SU-DHL-6 (cell line): ENCODE measurements around the gene FAM13C.

ENCODE experiments used
- H2AFZ ChIP-seq: fragments of 200-600 bp; sonication (generic); 2 replicates; pipeline ENCODE4 v1.6.1; 2014; ENCODE audit warnings: low read depth, mild to moderate bottlenecking, moderate library complexity, mixed read lengths, antibody characterized with exemption, low read length; ENCODE audit not compliant: severe bottlenecking
- H3F3A ChIP-seq: fragments of 200-600 bp; shearing (Covaris generic); 2 replicates; pipeline ENCODE4 v1.6.0; 2016; ENCODE audit warnings: antibody characterized with exemption, mild to moderate bottlenecking; ENCODE audit not compliant: insufficient read depth
- H3K27ac ChIP-seq: fragments of 200-600 bp; sonication (generic); 2 replicates; pipeline ENCODE4 v1.5.1; 2016; ENCODE audit warnings: low read depth, mild to moderate bottlenecking, low read length, moderate library complexity, mixed read lengths
- H3K27me3 ChIP-seq: fragments of 200-600 bp; sonication (generic), shearing (Covaris generic); 2 replicates; pipeline ENCODE4 v1.6.0; 2014; ENCODE audit warnings: mild to moderate bottlenecking, low read length
- H3K36me3 ChIP-seq: fragments of 200-600 bp; sonication (generic); 2 replicates; pipeline ENCODE4 v1.6.1; 2014; ENCODE audit warnings: mild to moderate bottlenecking, low read length, mixed read lengths
- H3K4me2 ChIP-seq: fragments of 300-600, 200-600 bp; shearing (Covaris generic), sonication (generic); 2 replicates; pipeline ENCODE4 v1.6.0; 2014; ENCODE audit warnings: low read length, low read depth, mild to moderate bottlenecking; ENCODE audit not compliant: poor library complexity, severe bottlenecking
- H3K4me3 ChIP-seq: fragments of 200-600 bp; sonication (generic); 2 replicates; pipeline ENCODE4 v1.5.1; 2014; ENCODE audit warnings: antibody characterized with exemption, low read length, mild to moderate bottlenecking, mixed read lengths; ENCODE audit not compliant: insufficient read depth, poor library complexity, severe bottlenecking
- H3K79me2 ChIP-seq: fragments of 200-600 bp; sonication (generic); 2 replicates; pipeline ENCODE4 v1.6.1; 2014; ENCODE audit warnings: mild to moderate bottlenecking, low read length, moderate library complexity; ENCODE audit not compliant: insufficient read depth
- H3K9ac ChIP-seq: fragments of 200-600 bp; sonication (generic); 2 replicates; pipeline ENCODE4 v1.7.0; 2014; ENCODE audit warnings: mild to moderate bottlenecking, low read length
- H3K9me2 ChIP-seq: fragments of 200-600 bp; sonication (generic); replicated peaks from 2 replicates; pipeline ENCODE4 v1.6.1; 2014; ENCODE audit warnings: low read length; ENCODE audit not compliant: insufficient read depth
- H3K9me3 ChIP-seq: fragments of 200-600 bp; sonication (generic); 2 replicates; pipeline ENCODE4 v1.6.1; 2014; ENCODE audit warnings: low read length, mixed read lengths; ENCODE audit not compliant: insufficient read depth
- H4K20me1 ChIP-seq: fragments of 200-600 bp; sonication (generic); 2 replicates; pipeline ENCODE4 v1.6.1; 2014; ENCODE audit warnings: low read depth, mild to moderate bottlenecking, antibody characterized with exemption, low read length, moderate library complexity, mixed read lengths
- EZH2phosphoT487 ChIP-seq: fragments of 200-600 bp; sonication (generic), shearing (Covaris generic); conservative IDR thresholded peaks from 2 replicates; pipeline ENCODE4 v1.6.1; 2018; ENCODE audit warnings: mild to moderate bottlenecking, antibody characterized with exemption, low read length, moderate library complexity, mixed read lengths
- TF ChIP-seq, protein P1 (sequence below): fragments of 200-600 bp; sonication (generic); IDR thresholded peaks from one replicate; pipeline ENCODE4 v1.5.1; 2017; ENCODE audit warnings: antibody characterized with exemption, mild to moderate bottlenecking, low read length, moderate library complexity; ENCODE audit not compliant: insufficient read depth, poor library complexity, severe bottlenecking

The FAM13C gene

DNA sequence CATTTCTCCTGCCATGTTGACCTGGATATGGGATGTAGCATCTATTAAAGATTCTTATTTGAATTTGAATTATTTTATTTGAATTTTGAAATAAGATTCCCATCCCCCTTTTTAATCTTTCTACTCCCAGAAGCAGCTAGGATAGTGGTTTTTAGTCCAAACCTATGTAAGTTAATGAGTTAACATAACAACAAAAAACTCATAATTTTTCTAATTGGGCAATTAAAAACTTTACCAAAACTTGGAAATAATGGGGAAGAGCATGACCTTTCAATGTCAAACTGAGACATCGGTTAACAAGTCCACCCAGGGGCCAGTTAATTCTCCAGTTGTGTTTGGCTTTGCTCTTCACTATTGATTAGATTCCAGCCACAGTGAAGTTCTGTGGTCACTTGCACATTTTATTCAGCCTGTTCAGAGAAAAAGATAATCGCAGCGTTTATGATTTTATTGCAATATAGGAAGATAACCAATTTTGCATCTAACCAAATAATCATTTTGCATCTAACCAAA lies 1.2 kb upstream of the FAM13C start:
- no peaks in the 10 kb centered on the region for H4K20me1 ChIP-seq
- H3K9me2 ChIP-seq: no peaks in the 10 kb centered on the region
- H3K9ac ChIP-seq: no peak overlapping the region
- no peaks in the 10 kb centered on the region for H3K79me2 ChIP-seq
- H3K27me3 ChIP-seq: no peaks in the 10 kb centered on the region
- H3K36me3 ChIP-seq: no peaks in the 10 kb centered on the region
- TF ChIP-seq, protein P1, sequence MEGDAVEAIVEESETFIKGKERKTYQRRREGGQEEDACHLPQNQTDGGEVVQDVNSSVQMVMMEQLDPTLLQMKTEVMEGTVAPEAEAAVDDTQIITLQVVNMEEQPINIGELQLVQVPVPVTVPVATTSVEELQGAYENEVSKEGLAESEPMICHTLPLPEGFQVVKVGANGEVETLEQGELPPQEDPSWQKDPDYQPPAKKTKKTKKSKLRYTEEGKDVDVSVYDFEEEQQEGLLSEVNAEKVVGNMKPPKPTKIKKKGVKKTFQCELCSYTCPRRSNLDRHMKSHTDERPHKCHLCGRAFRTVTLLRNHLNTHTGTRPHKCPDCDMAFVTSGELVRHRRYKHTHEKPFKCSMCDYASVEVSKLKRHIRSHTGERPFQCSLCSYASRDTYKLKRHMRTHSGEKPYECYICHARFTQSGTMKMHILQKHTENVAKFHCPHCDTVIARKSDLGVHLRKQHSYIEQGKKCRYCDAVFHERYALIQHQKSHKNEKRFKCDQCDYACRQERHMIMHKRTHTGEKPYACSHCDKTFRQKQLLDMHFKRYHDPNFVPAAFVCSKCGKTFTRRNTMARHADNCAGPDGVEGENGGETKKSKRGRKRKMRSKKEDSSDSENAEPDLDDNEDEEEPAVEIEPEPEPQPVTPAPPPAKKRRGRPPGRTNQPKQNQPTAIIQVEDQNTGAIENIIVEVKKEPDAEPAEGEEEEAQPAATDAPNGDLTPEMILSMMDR: no peak
- no peak for TF ChIP-seq EZH2phosphoT487
- H3K27ac ChIP-seq: no peak overlapping the region
- no peaks in the 10 kb centered on the region for H3F3A ChIP-seq
- no peaks in the 10 kb centered on the region for H3K9me3 ChIP-seq
- H2AFZ ChIP-seq: no peak overlapping the region
- H3K4me3 ChIP-seq: no peak overlapping the region
- no peak overlapping the region for H3K4me2 ChIP-seq

DNA sequence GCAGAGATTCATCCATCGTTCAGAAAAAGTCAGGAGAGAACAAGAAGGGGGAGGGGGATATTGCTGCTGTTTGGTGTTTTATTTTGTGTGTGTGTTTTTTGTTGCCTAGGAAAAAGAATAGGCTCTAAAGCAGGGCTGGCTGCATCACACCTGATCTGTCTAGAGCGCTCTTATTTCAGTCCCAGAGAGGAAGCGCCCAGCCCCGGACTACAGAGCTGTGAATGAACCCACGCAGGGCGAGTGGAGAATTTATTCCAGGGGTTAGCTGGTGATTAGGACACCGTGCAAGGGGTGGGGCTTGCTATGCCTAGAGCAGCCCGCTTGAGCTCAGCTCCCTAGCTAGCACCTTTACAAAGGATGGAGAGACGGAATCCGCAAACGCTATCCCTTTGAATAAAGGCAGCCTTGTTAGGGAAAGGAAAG lies 621 bp upstream of the FAM13C start:
- Histone ChIP-seq H2AFZ (peak overlapping the region; percentile 10), H3K79me2 (no peaks in the 10 kb centered on the region), H3K4me3 (no peak overlapping the region), H3K4me2 (peak overlapping the region; percentile 45), H3K9me2 (no peaks in the 10 kb centered on the region), H3F3A (no peaks in the 10 kb centered on the region), H3K9me3 (no peaks in the 10 kb centered on the region), H4K20me1 (no peaks in the 10 kb centered on the region), H3K27ac (no peak overlapping the region), H3K9ac (no peak overlapping the region), H3K27me3 (no peaks in the 10 kb centered on the region), H3K36me3 (no peaks in the 10 kb centered on the region)
- no peak for TF ChIP-seq EZH2phosphoT487
- TF ChIP-seq, protein P1: no peak

DNA sequence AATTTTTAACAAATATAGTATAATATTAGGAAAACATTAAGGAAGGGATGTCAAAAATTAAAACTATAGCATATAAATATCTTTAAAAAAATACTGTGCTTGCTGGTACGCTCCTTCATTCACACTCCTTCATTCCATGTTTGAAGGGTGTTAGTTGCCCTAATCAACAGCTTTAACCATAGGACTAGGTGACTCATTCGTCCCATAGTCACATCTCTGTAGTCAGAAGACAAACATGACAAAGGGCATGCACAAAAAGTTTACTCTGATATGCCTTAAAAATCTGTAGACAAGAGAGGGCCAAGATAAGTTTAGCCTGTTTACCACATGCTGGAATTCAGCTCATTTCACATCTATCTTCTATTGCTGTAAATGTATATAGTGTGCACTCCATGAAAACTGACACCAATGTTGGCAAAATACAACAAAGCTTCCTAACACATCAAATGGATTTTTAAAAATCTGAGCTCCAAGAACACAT lies 646 bp downstream of the FAM13C start:
- Histone ChIP-seq H3K79me2 (no peaks in the 10 kb centered on the region), H3K9ac (no peak overlapping the region), H3F3A (no peaks in the 10 kb centered on the region), H4K20me1 (no peaks in the 10 kb centered on the region), H3K9me3 (no peaks in the 10 kb centered on the region), H3K9me2 (no peaks in the 10 kb centered on the region), H3K36me3 (no peaks in the 10 kb centered on the region), H2AFZ (no peak overlapping the region), H3K27ac (no peak overlapping the region), H3K4me3 (no peak overlapping the region), H3K27me3 (no peaks in the 10 kb centered on the region), H3K4me2 (peak overlapping the region; percentile 45)
- TF ChIP-seq, protein P1: no peak
- TF ChIP-seq EZH2phosphoT487: no peak
